ENCODE results near the gene RHOB. TPM values are rescaled to one million over a fixed set of nuclear protein-coding genes. Genes with fewer than 3 reads are reported as not detected.

Gene RHOB
- total RNA-seq (82.7 and 92.1 TPM in 2 replicates), polyA plus RNA-seq (15.2 and 15.4 TPM in 2 replicates)

- Histone ChIP-seq H3K9me3 (ENCODE audit: low read depth) (no peaks in the 10 kb centered on the region), H3K4me3 (peak within 1 kb of the TSS; percentile 69), H3K27ac (peak within 1 kb of the TSS; percentile 97), H3K36me3 (no peaks in the 10 kb centered on the region), H3K4me1 (ENCODE audit: low read depth) (peaks cover 25% of the 10 kb centered on the region), H3K27me3 (no peaks in the 10 kb centered on the region)
- TF ChIP-seq CTCF (IDR thresholded peaks at IDR 0.05; ENCODE audit: low read depth, low read length) = no peak
- DNase-seq (ENCODE audit: low read depth in 1 of 2, low spot score in 1 of 2) = peak; percentile 99
Measured at GRCh38 chr2:20446917-20447436, at the start of gene RHOB. TSS of gene RHOB (plus strand) at chr2:20447074. CDS start at chr2:20447466, 392 bp downstream.

- H3K36me3 ChIP-seq = no peaks in the 10 kb centered on the region
- H3K4me3 ChIP-seq = no peak overlapping the region
- DNase-seq (ENCODE audit: low read depth in 1 of 2, low spot score in 1 of 2) = no peak
- H3K27me3 ChIP-seq = no peaks in the 10 kb centered on the region
- no peak for TF ChIP-seq CTCF (IDR thresholded peaks at IDR 0.05; ENCODE audit: low read depth, low read length)
- no peaks in the 10 kb centered on the region for H3K9me3 ChIP-seq (ENCODE audit: low read depth)
- H3K4me1 ChIP-seq (ENCODE audit: low read depth) = no peaks in the 10 kb centered on the region
- no peak overlapping the region for H3K27ac ChIP-seq
Measured at GRCh38 chr2:20397811-20398447, 48.9 kb upstream of the RHOB start.

DNA sequence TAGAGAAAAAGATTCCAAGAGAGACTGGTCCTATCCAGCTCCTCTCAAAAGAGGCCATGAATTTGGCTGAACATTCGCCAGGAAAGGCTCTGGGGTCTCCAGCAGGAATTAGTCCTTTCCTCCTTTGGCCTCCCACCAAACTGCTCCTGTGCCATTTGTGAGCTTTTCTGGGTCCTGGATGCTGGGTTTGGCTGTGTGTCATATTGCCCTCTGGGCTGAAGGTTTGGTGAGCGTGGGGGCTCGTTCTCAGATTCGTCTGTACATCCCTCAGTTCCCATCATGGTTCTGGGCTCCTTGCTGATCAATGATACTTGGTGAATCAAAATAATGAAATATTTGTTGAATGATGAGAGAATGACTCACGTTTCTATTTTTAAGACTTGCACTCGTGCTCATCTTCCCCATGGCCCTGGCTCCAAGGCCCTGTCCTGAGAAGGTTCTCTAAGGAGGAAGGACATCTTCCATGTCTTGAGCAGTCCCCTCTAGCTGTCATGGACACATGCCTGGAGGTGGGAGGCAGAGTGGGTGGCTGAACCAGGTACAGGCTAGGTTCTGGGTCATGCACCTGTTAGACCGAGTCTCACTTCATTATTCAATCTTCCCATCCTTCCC is 47.8 kb upstream of the RHOB start:
- H3K4me3 ChIP-seq = no peak overlapping the region
- H3K27ac ChIP-seq = no peak overlapping the region
- H3K9me3 ChIP-seq (ENCODE audit: low read depth) = no peaks in the 10 kb centered on the region
- no peak for TF ChIP-seq CTCF (IDR thresholded peaks at IDR 0.05; ENCODE audit: low read depth, low read length)
- H3K36me3 ChIP-seq = no peaks in the 10 kb centered on the region
- H3K4me1 ChIP-seq (ENCODE audit: low read depth) = no peaks in the 10 kb centered on the region
- no peaks in the 10 kb centered on the region for H3K27me3 ChIP-seq
- no peak for DNase-seq (ENCODE audit: low read depth in 1 of 2, low spot score in 1 of 2)

GRCh38 chr2:20400306-20400705 is 46.6 kb upstream of the RHOB start:
- no peak overlapping the region for H3K27ac ChIP-seq
- H3K9me3 ChIP-seq (ENCODE audit: low read depth) = no peaks in the 10 kb centered on the region
- no peak for TF ChIP-seq CTCF (IDR thresholded peaks at IDR 0.05; ENCODE audit: low read depth, low read length)
- no peaks in the 10 kb centered on the region for H3K36me3 ChIP-seq
- no peaks in the 10 kb centered on the region for H3K4me1 ChIP-seq (ENCODE audit: low read depth)
- H3K4me3 ChIP-seq = no peak overlapping the region
- no peak for DNase-seq (ENCODE audit: low read depth in 1 of 2, low spot score in 1 of 2)
- H3K27me3 ChIP-seq = no peaks in the 10 kb centered on the region

DNA sequence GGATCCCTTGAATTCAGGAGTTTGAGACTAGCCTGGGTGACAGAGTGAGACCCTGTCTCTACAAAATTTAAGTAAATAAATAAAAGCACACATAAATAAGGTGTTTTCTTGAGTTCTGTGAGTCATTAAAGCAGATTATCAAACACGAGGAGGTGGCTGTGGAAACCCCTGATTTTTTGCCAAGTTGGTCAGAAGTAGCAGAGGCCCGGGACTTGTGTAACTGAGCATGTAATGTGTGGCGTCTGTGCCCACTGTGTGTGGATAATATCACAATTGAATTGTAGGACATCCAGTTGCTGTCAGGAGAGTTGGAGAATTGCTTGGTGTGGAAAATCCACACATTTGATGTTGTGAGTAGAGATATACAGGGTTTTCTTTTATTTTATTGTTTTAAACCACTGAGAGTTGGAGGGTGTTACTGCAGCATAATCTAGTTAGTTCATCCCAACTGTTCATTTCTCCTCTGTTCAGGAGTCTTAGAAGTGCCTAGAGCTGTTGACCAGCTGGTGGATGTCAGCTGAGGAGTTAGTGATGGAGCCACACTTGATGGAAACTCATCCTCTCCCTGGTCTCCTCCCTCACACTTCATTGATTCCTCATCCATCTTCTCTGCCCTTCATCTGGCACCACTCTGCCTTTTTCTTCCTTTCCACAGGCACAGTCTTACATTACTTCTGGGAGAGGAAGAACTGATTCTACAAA is 45.9 kb upstream of the RHOB start:
- Histone ChIP-seq H3K27ac (no peak overlapping the region), H3K27me3 (no peaks in the 10 kb centered on the region), H3K9me3 (ENCODE audit: low read depth) (no peaks in the 10 kb centered on the region), H3K4me3 (no peak overlapping the region), H3K4me1 (ENCODE audit: low read depth) (no peaks in the 10 kb centered on the region), H3K36me3 (no peaks in the 10 kb centered on the region)
- DNase-seq (ENCODE audit: low read depth in 1 of 2, low spot score in 1 of 2) = peak in 1 of 2 donors; percentile 72
- TF ChIP-seq CTCF (IDR thresholded peaks at IDR 0.05; ENCODE audit: low read depth, low read length) = no peak
